ENCODE data around the gene MED23. TPM values are rescaled to one million over a fixed set of nuclear protein-coding genes. Genes with fewer than 3 reads are reported as not detected.

The MED23 gene
- total RNA-seq, 2 donors from 2014 or later = 37.4 to 44.5 TPM

GRCh38 chr6:131575834-131576478 is 52.1 kb downstream of the MED23 start:
- Mint-ChIP-seq H3K36me3 (no peaks in the 10 kb centered on the region), H3K9me3 (no peaks in the 10 kb centered on the region), H3K4me1 (ENCODE audit: low read depth in 2 of 2) (peaks cover 0 to 3% of the 10 kb centered on the region in 2 donors), H3K27me3 (no peaks in the 10 kb centered on the region), H3K27ac (no peak overlapping the region), H3K4me3 (no peak overlapping the region)
- DNase-seq (ENCODE audit: low spot score) = no peak
- ATAC-seq = no peak

- Mint-ChIP-seq H3K9me3 (no peaks in the 10 kb centered on the region), H3K27ac (no peak overlapping the region), H3K27me3 (no peaks in the 10 kb centered on the region), H3K4me1 (ENCODE audit: low read depth in 2 of 2) (peaks cover 0 to 3% of the 10 kb centered on the region in 2 donors), H3K4me3 (no peak overlapping the region), H3K36me3 (no peaks in the 10 kb centered on the region)
- DNase-seq (ENCODE audit: low spot score) (no peak), ATAC-seq (no peak)
These were observed 53.4 kb downstream of the MED23 start for GRCh38 chr6:131574686-131575085.

- DNase-seq (ENCODE audit: low spot score) (no peak), ATAC-seq (no peak)
- Mint-ChIP-seq H3K4me3 (no peak overlapping the region), H3K27me3 (no peaks in the 10 kb centered on the region), H3K36me3 (no peaks in the 10 kb centered on the region), H3K9me3 (no peaks in the 10 kb centered on the region), H3K4me1 (ENCODE audit: low read depth in 2 of 2) (peaks cover 0 to 3% of the 10 kb centered on the region in 2 donors), H3K27ac (no peak overlapping the region)
These were observed 53.9 kb downstream of the MED23 start for GRCh38 chr6:131574133-131574532.

GRCh38 chr6:131572686-131573415 is 55.2 kb downstream of the MED23 start, which contains the start of gene ARG1:
TSS of gene ARG1 (plus strand) at chr6:131573226. CDS start at chr6:131573283, 57 bp downstream.
- DNase-seq (ENCODE audit: low spot score) (no peak), ATAC-seq (no peak)
- Mint-ChIP-seq H3K27me3 (no peaks in the 10 kb centered on the region), H3K4me3 (no peak within 1 kb of the TSS), H3K27ac (no peak within 1 kb of the TSS), H3K9me3 (no peaks in the 10 kb centered on the region), H3K4me1 (ENCODE audit: low read depth in 2 of 2) (peaks cover 0 to 3% of the 10 kb centered on the region in 2 donors), H3K36me3 (no peaks in the 10 kb centered on the region)

- ATAC-seq (no peak), DNase-seq (ENCODE audit: low spot score) (no peak)
- no peak overlapping the region for H3K27ac Mint-ChIP-seq
- H3K4me1 Mint-ChIP-seq (ENCODE audit: low read depth in 2 of 2) = no peaks in the 10 kb centered on the region
- no peaks in the 10 kb centered on the region for H3K9me3 Mint-ChIP-seq
- H3K4me3 Mint-ChIP-seq = no peak overlapping the region
- no peaks in the 10 kb centered on the region for H3K36me3 Mint-ChIP-seq
- no peaks in the 10 kb centered on the region for H3K27me3 Mint-ChIP-seq
These were observed 59.3 kb downstream of the MED23 start for GRCh38 chr6:131568726-131569125.

GRCh38 chr6:131565056-131565455 is 63.0 kb downstream of the MED23 start:
- H3K36me3 Mint-ChIP-seq = no peaks in the 10 kb centered on the region
- H3K4me1 Mint-ChIP-seq (ENCODE audit: low read depth in 2 of 2) = no peaks in the 10 kb centered on the region
- H3K9me3 Mint-ChIP-seq = no peaks in the 10 kb centered on the region
- ATAC-seq = no peak
- H3K4me3 Mint-ChIP-seq = no peak overlapping the region
- peaks cover 0 to 4% of the 10 kb centered on the region in 2 donors for H3K27me3 Mint-ChIP-seq
- DNase-seq (ENCODE audit: low spot score) = no peak
- no peak overlapping the region for H3K27ac Mint-ChIP-seq

- H3K27me3 Mint-ChIP-seq = peaks cover 0 to 4% of the 10 kb centered on the region in 2 donors
- no peaks in the 10 kb centered on the region for H3K4me1 Mint-ChIP-seq (ENCODE audit: low read depth in 2 of 2)
- H3K9me3 Mint-ChIP-seq = no peaks in the 10 kb centered on the region
- DNase-seq (ENCODE audit: low spot score) (no peak), ATAC-seq (no peak)
- H3K36me3 Mint-ChIP-seq = no peaks in the 10 kb centered on the region
- H3K4me3 Mint-ChIP-seq = no peak overlapping the region
- no peak overlapping the region for H3K27ac Mint-ChIP-seq
These were observed 65.9 kb downstream of the MED23 start for GRCh38 chr6:131561925-131562707.

GRCh38 chr6:131558922-131559321 is 69.1 kb downstream of the MED23 start:
- H3K27me3 Mint-ChIP-seq = peaks cover 0 to 6% of the 10 kb centered on the region in 2 donors
- no peak overlapping the region for H3K4me3 Mint-ChIP-seq
- ATAC-seq (no peak), DNase-seq (ENCODE audit: low spot score) (no peak)
- no peak overlapping the region for H3K27ac Mint-ChIP-seq
- H3K36me3 Mint-ChIP-seq = no peaks in the 10 kb centered on the region
- H3K4me1 Mint-ChIP-seq (ENCODE audit: low read depth in 2 of 2) = no peaks in the 10 kb centered on the region
- H3K9me3 Mint-ChIP-seq = no peaks in the 10 kb centered on the region

GRCh38 chr6:131555992-131556391 is 72.0 kb downstream of the MED23 start:
- DNase-seq (ENCODE audit: low spot score) (no peak), ATAC-seq (no peak)
- H3K27me3 Mint-ChIP-seq = peaks cover 0 to 7% of the 10 kb centered on the region in 2 donors
- no peak overlapping the region for H3K27ac Mint-ChIP-seq
- H3K4me3 Mint-ChIP-seq = no peak overlapping the region
- no peaks in the 10 kb centered on the region for H3K9me3 Mint-ChIP-seq
- H3K4me1 Mint-ChIP-seq (ENCODE audit: low read depth in 2 of 2) = no peaks in the 10 kb centered on the region
- H3K36me3 Mint-ChIP-seq = no peaks in the 10 kb centered on the region

- no peaks in the 10 kb centered on the region for H3K9me3 Mint-ChIP-seq
- no peaks in the 10 kb centered on the region for H3K36me3 Mint-ChIP-seq
- H3K4me1 Mint-ChIP-seq (ENCODE audit: low read depth in 2 of 2) = no peaks in the 10 kb centered on the region
- H3K27me3 Mint-ChIP-seq = peaks cover 0 to 7% of the 10 kb centered on the region in 2 donors
- no peak overlapping the region for H3K27ac Mint-ChIP-seq
- ATAC-seq (no peak), DNase-seq (ENCODE audit: low spot score) (no peak)
- no peak overlapping the region for H3K4me3 Mint-ChIP-seq
These were observed 75.5 kb downstream of the MED23 start for GRCh38 chr6:131552572-131552971.

- no peak for DNase-seq (ENCODE audit: low spot score)
- H3K4me1 Mint-ChIP-seq (ENCODE audit: low read depth in 2 of 2) = no peaks in the 10 kb centered on the region
These were observed 76.1 kb downstream of the MED23 start for GRCh38 chr6:131551902-131552301.

GRCh38 chr6:131549811-131550210 is 78.2 kb downstream of the MED23 start:
- H3K36me3 Mint-ChIP-seq = no peaks in the 10 kb centered on the region
- no peak overlapping the region for H3K27ac Mint-ChIP-seq
- DNase-seq (ENCODE audit: low spot score) (no peak), ATAC-seq (no peak)
- H3K9me3 Mint-ChIP-seq = no peaks in the 10 kb centered on the region
- H3K4me3 Mint-ChIP-seq = no peak overlapping the region
- peaks cover 0 to 9% of the 10 kb centered on the region in 2 donors for H3K27me3 Mint-ChIP-seq
- no peaks in the 10 kb centered on the region for H3K4me1 Mint-ChIP-seq (ENCODE audit: low read depth in 2 of 2)

More at GRCh38 chr6:131551902-131552301, 76.1 kb downstream of the MED23 start:
- Mint-ChIP-seq H3K27me3 (peaks cover 0 to 7% of the 10 kb centered on the region in 2 donors), H3K4me3 (no peak overlapping the region), H3K27ac (no peak overlapping the region), H3K9me3 (no peaks in the 10 kb centered on the region), H3K36me3 (no peaks in the 10 kb centered on the region)
- ATAC-seq = no peak

GRCh38 chr6:131548441-131548840 is 79.6 kb downstream of the MED23 start:
- Mint-ChIP-seq H3K4me1 (ENCODE audit: low read depth in 2 of 2) (no peaks in the 10 kb centered on the region), H3K4me3 (no peak overlapping the region), H3K27me3 (peaks cover 0 to 5% of the 10 kb centered on the region in 2 donors), H3K27ac (no peak overlapping the region), H3K9me3 (no peaks in the 10 kb centered on the region), H3K36me3 (no peaks in the 10 kb centered on the region)
- ATAC-seq (no peak), DNase-seq (ENCODE audit: low spot score) (no peak)

GRCh38 chr6:131547488-131547887 is 80.6 kb downstream of the MED23 start:
- no peak for ATAC-seq
- Mint-ChIP-seq H3K9me3 (no peaks in the 10 kb centered on the region), H3K27me3 (peaks cover 5 to 7% of the 10 kb centered on the region in 2 donors), H3K4me3 (no peak overlapping the region), H3K27ac (no peak overlapping the region), H3K4me1 (ENCODE audit: low read depth in 2 of 2) (no peaks in the 10 kb centered on the region), H3K36me3 (no peaks in the 10 kb centered on the region)
- no peak for DNase-seq (ENCODE audit: low spot score)
